ENCODE data around the gene RAMP2. TPM values are rescaled to one million over a fixed set of nuclear protein-coding genes. Genes with fewer than 3 reads are reported as not detected.

Gene RAMP2
- total RNA-seq, 4 donors from 2014 or later, result 19.5 to 45.2 (median 34.2) TPM

DNA sequence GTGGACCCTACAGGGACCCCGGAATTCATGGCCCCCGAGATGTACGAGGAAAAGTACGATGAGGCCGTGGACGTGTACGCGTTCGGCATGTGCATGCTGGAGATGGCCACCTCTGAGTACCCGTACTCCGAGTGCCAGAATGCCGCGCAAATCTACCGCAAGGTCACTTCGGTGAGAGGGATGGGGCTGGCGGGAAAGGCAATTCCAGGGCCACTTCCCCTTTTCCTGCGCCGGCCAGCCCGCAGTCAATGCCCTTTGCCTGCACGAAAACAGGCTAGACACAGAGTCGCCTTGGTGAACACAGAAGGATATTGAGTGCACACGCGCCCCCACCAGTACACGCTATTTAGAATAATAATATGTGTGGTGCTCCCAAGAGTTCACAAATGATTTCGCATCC, 23.4 kb downstream of the RAMP2 start:
- DNase-seq (ENCODE audit: extremely low spot score), result no peak
- intact Hi-C loops (cut with DNase I), result loop anchor here (5.0 kb wide), 1 partner anchor 38 kb away; the partner anchor contains the start of gene BECN1
- Histone ChIP-seq H3K27me3 (peaks cover 0 to 80% (median 16%) of the 10 kb centered on the region in 4 donors), H3K27ac (replicated peaks in 1 of 4) (no peak overlapping the region), H3K4me3 (no peak overlapping the region), H3K9me3 (no peaks in the 10 kb centered on the region), H3K4me1 (peaks cover 20 to 55% (median 51%) of the 10 kb centered on the region in 4 donors), H3K36me3 (peaks cover 1 to 4% (median 3%) of the 10 kb centered on the region in 4 donors)
- 30% methylated on average over 12 of the region's 25 CpGs for WGBS
- TF ChIP-seq EP300 (IDR thresholded peaks at IDR 0.05), result no peak
- TF ChIP-seq POLR2AphosphoS5 (IDR thresholded peaks at IDR 0.05), result no peak
- TF ChIP-seq POLR2A (IDR thresholded peaks at IDR 0.05; ENCODE audit: low read depth), result no peak
- TF ChIP-seq, protein P1, sequence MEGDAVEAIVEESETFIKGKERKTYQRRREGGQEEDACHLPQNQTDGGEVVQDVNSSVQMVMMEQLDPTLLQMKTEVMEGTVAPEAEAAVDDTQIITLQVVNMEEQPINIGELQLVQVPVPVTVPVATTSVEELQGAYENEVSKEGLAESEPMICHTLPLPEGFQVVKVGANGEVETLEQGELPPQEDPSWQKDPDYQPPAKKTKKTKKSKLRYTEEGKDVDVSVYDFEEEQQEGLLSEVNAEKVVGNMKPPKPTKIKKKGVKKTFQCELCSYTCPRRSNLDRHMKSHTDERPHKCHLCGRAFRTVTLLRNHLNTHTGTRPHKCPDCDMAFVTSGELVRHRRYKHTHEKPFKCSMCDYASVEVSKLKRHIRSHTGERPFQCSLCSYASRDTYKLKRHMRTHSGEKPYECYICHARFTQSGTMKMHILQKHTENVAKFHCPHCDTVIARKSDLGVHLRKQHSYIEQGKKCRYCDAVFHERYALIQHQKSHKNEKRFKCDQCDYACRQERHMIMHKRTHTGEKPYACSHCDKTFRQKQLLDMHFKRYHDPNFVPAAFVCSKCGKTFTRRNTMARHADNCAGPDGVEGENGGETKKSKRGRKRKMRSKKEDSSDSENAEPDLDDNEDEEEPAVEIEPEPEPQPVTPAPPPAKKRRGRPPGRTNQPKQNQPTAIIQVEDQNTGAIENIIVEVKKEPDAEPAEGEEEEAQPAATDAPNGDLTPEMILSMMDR (IDR thresholded peaks at IDR 0.05), result no peak

DNA sequence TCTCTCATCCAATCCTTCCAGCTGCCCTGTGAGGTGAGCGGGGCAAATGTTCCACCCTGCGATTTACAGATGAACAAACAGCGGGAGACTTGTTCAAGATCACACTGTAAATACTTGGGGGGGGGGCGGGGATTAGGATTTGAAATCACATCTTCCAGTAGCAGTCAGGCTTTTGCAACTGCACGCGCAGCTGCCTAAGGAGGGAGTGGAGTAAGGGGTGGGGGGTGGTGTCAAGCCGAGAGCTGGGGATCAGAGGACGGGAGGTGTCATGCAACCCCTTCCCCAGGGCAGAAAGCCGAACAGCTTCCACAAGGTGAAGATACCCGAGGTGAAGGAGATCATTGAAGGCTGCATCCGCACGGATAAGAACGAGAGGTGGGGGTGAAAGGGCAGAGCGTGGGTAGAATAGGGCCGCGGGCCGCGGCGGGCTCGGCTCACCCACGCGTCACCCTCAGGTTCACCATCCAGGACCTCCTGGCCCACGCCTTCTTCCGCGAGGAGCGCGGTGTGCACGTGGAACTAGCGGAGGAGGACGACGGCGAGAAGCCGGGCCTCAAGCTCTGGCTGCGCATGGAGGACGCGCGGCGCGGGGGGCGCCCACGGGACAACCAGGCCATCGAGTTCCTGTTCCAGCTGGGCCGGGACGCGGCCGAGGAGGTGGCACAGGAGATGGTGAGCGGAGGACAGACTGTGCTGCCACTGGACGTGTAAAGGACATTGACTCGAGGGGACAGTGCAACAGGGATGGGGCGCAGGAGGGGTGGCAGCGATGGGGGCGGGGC, 24.0 kb downstream of the RAMP2 start:
- Histone ChIP-seq H3K4me1 (peaks cover 20 to 52% (median 46%) of the 10 kb centered on the region in 4 donors), H3K27ac (replicated peaks in 1 of 4) (no peak overlapping the region), H3K9me3 (no peaks in the 10 kb centered on the region), H3K27me3 (peaks cover 0 to 77% (median 16%) of the 10 kb centered on the region in 4 donors), H3K36me3 (no peaks in the 10 kb centered on the region), H3K4me3 (no peak overlapping the region)
- intact Hi-C loops (cut with DNase I), result loop anchor here (5.0 kb wide), 1 partner anchor 37 kb away; the partner anchor contains the start of gene BECN1
- TF ChIP-seq EP300 (IDR thresholded peaks at IDR 0.05), result no peak
- TF ChIP-seq POLR2A (IDR thresholded peaks at IDR 0.05; ENCODE audit: low read depth), result no peak
- TF ChIP-seq, protein P1 (IDR thresholded peaks at IDR 0.05), result no peak
- TF ChIP-seq POLR2AphosphoS5 (IDR thresholded peaks at IDR 0.05), result no peak
- WGBS, result 59% methylated on average over 27 of the region's 52 CpGs
- DNase-seq (ENCODE audit: extremely low spot score), result no peak

DNA sequence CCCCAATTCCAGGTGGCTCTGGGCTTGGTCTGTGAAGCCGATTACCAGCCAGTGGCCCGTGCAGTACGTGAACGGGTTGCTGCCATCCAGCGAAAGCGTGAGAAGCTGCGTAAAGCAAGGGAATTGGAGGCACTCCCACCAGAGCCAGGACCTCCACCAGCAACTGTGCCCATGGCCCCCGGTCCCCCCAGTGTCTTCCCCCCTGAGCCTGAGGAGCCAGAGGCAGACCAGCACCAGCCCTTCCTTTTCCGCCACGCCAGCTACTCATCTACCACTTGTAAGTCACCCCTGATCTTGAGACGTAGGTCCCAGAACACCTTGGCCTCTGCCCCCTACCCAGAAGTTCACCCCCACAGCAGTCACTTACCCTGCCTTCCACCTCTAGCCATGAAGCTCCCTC, 26.2 kb downstream of the RAMP2 start:
- peaks cover 12 to 32% (median 25%) of the 10 kb centered on the region in 4 donors for H3K4me1 ChIP-seq
- H3K27ac ChIP-seq (replicated peaks in 1 of 4), result no peak overlapping the region
- peaks cover 0 to 55% (median 8%) of the 10 kb centered on the region in 4 donors for H3K27me3 ChIP-seq
- WGBS, result 94% methylated on average over 10 of the region's 11 CpGs
- TF ChIP-seq, protein P1 (IDR thresholded peaks at IDR 0.05), result no peak
- TF ChIP-seq POLR2A (IDR thresholded peaks at IDR 0.05; ENCODE audit: low read depth), result no peak
- no peak for TF ChIP-seq EP300 (IDR thresholded peaks at IDR 0.05)
- TF ChIP-seq POLR2AphosphoS5 (IDR thresholded peaks at IDR 0.05), result no peak
- intact Hi-C loops (cut with DNase I), result no loop called here
- no peak overlapping the region for H3K4me3 ChIP-seq
- no peaks in the 10 kb centered on the region for H3K9me3 ChIP-seq
- no peaks in the 10 kb centered on the region for H3K36me3 ChIP-seq
- DNase-seq (ENCODE audit: extremely low spot score), result no peak

DNA sequence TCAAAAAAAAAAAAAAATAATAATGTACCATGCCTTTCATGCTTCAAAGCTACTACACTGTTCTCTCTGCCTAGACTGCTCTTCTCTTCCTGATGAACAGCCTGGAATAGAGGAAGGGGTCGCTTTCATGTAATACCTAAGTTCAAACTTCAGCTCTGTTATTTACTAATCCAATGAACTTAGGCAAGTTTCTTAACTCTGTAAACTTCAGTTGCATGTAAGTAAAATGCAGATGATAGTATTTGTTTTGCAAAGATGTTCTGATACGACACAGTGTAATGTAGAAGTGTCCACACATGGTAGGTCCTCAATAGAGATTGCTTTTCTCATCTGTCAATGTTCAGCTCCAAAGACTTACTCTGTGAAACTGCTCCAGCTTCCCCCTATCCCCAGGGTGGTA, 30.9 kb downstream of the RAMP2 start:
- WGBS, result 81% methylated on average over 2 of the region's 2 CpGs
- TF ChIP-seq POLR2A (IDR thresholded peaks at IDR 0.05; ENCODE audit: low read depth), result no peak
- TF ChIP-seq, protein P1 (IDR thresholded peaks at IDR 0.05), result no peak
- no peak for TF ChIP-seq POLR2AphosphoS5 (IDR thresholded peaks at IDR 0.05)
- no peak for TF ChIP-seq EP300 (IDR thresholded peaks at IDR 0.05)
- H3K27ac ChIP-seq (replicated peaks in 1 of 4), result no peak overlapping the region
- peaks cover 0 to 20% (median 13%) of the 10 kb centered on the region in 4 donors for H3K36me3 ChIP-seq
- H3K4me1 ChIP-seq, result peaks cover 4 to 11% (median 9%) of the 10 kb centered on the region in 4 donors
- DNase-seq (ENCODE audit: extremely low spot score), result no peak
- peaks cover 0 to 8% (median 0%) of the 10 kb centered on the region in 4 donors for H3K27me3 ChIP-seq
- no peak overlapping the region for H3K4me3 ChIP-seq
- H3K9me3 ChIP-seq, result no peaks in the 10 kb centered on the region
- intact Hi-C loops (cut with DNase I), result no loop called here
